Stimulated activated CD4-positive, alpha-beta T cell treated with anti-CD3 and anti-CD28 coated beads, Interleukin-4, amount 100 ng/mL, for 48 hours (primary cell): ENCODE data around the gene DGKG.

Experiments used
- DNase-seq, 2 donors: peaks; one replicate each; pipeline ENCODE4 v3.0.0-alpha.2; 2020; ENCODE audit warnings: low read depth in 2 of 2

The DGKG gene

DNA sequence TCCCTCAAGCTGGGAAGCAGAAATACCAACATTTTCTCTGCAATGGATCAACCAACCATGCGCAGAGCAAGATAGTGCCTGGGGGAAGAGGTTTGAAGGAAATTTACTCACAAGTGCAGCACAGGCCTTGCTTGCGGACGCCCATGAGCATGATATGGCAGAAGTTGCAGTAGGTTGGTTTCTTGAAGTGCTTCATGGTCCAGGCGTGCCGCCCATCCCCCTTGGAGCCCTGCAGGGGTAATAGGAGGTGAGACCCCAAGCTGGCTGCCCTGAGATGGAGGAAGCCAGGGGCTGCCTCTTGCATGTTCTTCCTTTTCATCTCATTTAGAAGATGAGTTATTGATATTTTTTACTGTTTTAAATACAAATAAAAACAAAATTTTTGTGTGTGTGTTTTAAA is 86.6 kb downstream of the DGKG start:
- no peak for DNase-seq

DNA sequence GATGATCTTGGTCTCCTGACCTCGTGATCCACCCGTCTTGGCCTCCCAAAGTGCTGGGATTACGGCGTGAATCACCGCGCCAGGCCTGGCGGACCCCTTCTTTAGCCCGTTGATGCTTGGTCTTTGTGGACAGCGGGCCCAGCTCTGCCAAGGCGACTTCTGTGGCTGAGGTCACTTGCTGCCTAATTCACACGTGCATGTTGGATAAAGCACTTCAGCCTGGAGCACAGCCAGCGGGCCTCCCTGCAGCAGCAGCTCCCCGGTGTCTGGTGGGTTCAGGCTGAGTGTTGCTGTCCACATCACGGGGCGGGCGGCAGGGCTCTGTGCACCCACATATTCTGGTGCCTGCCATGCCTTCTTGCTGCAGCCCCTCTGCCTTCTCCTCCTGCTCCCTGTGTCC is 88.4 kb downstream of the DGKG start:
- no peak for DNase-seq

DNA sequence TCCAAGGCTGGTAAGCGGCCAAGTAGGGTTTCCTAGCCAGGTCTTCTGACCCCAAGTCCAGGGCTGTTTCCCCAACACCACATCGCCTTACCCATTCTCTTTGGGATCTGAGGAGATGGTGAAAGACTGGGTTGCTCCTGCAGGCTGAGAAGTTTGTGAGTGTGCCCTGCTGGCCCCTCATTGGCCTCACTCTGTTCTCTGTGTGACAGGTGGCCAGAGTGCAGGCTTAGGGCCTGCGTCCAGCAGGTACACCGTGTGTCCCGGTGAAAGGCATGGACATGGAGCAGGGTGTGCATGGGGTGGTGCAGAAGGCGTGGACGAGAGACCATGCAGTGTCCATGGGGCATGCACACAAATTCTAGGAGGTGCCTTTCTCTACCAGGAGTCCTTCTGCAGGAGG is 91.3 kb downstream of the DGKG start:
- DNase-seq, result no peak

DNA sequence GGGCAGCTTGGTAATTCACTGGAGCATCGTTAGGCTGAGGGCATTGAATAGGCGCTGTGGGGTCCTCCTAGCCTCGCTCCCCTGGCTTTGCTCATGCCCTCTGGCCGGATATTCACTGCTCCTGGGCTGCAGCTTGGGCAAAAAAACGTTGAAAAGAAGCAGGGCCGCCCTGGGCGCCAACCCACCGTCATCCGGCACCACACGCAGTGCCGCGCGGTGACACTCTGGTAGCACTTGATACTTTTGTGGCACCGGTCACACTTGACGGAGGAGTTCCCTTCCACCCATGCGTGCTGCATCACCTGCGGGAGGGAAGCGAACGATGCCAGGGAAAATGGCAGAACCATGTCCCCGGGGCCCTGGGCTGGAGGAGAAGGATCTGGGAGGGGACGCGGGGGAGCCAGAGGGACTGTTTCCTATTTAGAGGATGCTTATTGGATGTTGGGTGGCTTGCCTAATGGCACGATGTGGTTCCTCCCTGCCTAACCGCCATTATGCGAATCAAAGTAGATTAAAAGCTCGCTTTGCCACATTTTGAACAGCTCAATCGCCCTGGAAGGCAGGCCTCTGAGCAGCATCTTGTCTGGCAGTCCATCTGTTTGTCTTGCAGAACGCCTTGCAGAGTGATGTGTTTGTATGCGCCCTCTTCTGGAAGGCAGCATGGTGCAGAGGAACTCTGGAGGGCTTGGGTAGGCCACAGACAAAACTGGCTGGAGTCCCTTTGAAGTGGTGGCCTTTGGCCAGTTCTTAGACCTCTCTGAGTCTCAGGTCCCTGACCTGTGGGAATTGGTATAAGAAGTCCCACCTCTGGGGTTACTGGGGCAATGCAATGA is 93.2 kb downstream of the DGKG start:
- DNase-seq, result no peak

DNA sequence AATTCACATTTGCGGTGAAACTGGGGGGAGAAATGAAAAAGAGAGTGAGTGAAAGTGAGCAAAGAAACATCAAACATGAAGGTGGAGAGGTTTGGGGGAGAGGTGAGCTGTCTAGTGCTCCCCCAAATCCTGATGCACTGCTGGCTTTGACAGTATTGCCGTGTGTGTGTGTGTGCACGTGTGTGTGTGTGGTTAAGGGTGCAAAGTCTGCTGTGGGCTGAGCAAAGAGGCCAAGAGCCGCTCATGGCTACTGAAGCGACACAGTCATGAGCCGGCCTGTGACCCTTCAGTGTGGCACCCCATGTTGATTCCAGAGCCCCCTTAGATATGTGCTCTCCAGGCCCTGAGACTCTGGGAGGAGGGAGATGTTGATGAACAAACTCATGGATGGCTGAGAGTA is 94.3 kb downstream of the DGKG start:
- no peak for DNase-seq

DNA sequence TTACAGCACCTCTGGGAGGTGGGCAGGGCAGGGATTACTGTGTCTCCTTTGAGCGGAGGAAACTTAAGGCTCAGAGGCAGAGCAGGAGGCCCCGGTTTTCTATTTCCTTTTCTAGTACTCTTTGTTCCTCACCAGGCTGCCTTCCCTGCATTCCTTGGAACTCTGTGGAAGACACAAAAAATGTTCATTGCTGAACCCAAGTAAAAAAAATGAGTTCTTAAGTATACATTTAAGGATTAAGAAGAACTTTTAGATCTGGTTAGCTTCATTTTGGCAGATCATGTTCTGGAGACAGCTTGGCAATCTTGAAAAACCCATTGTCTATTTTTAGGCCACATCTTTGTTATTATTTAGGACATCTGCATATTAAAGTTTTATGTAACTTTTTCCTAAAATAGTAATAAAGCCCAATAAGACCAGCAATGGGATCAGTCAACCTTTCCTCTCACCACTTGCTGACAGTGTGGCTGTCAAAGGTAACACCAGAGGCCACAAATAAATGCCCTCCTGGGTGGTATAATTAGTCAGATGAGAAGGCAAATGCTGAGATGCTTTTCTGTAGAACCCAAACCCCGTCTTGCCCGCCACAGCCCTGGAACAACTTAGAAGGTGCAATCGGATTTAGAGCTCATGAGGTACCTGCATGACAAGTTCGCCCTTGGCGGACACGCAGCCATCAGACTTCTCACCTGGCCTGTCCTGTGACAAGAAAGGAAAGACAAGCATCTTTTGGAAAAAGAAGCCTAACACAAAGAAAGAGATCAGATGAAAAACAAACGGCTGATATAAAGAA is 97.2 kb downstream of the DGKG start:
- DNase-seq, result no peak

DNA sequence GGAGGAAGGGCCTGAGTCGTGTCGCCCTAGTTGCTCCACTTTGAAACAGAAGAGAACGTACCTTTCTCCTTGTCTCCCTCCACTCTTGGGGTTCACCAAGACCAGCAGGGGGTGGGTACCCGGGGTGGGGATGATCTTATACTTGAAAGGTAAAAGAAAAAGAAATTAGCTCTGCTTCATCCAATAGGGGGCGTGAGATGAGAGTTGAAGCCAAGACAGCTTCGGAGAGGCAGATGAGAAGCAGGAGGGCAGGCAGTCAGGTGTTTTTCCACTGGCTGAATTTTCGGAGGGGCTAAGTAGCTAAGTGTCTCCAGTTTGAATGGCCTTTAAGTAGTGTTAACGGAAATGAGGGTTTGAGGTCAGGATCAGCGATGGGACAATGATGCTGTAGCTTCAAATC is 100.4 kb downstream of the DGKG start:
- DNase-seq, result no peak

DNA sequence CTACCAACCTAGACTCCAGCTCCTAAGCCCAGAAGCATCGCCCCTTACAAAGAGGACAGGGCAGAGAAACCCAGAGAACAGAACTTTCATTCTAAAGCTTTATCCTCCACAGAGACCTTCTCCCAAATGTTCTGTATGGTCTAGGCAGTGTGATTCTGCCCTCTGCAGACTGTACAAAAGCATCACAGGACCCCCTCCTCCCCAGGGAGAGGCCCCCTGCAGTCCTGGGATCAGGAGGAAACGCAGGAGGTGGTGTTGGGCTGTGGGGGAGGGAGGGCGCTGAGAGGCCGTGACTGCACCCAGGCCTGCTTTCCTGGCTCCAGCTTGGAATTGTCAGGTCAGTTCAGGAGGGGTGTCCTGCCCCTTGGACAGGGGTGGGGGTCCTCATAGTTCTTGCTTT is 101.3 kb downstream of the DGKG start:
- DNase-seq, result no peak

DNA sequence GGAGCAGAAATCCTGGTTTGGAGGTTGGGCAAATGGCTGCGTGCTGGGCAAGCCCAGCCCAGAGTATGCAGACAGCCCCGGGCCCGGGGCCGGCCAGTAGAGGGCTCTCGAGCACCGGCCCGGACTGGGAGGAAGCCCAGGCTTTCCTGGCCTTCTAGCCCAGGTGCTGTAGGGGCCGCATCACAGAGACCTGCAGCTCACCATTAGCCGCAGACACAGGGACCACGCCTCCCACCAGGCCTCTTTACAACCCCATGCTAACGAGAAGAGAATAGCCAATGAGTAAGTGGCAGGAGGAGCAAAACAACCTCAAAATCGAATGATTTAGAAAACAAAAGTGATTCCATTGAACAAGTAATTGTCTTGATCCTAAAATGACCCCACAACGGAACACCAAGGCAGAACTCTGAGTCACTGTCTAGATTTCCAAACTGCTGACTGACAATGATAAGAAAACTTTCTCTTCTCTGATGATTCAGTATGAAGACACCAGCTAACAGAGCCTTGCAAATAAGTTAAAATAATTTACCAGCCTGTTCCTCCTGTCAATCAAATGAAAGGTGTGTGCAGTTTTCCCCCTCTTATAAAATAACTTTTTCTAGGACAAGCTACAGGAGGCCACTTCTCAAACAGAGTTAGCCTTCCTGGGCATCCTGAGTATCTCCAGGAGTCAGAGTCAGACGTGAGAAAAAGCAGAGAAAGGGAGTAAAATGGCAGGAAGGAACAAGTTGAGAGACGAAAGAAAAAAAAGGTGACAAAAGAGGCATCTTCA is 102.2 kb downstream of the DGKG start:
- peak; percentile 63 to 66 for DNase-seq

DNA sequence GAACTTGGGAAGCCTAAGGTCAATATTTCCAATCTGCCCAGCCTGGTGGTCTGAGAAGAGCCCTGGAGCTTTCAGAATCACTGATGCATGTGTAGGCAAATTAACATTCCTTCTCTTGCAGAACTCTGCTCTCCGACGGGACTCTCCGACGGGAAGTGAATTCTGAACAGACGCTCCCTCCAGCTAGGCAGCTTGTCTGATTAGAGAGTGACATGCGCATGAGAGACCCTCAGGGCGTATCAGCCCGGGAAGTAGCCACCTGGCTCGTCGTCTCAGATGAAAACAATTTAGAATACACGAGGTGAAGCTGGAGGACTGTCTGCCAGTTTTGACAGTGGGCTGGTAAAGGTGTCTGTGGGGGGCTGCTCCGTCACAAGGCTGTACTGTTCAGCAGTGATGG is 103.1 kb downstream of the DGKG start:
- DNase-seq, result no peak

DNA sequence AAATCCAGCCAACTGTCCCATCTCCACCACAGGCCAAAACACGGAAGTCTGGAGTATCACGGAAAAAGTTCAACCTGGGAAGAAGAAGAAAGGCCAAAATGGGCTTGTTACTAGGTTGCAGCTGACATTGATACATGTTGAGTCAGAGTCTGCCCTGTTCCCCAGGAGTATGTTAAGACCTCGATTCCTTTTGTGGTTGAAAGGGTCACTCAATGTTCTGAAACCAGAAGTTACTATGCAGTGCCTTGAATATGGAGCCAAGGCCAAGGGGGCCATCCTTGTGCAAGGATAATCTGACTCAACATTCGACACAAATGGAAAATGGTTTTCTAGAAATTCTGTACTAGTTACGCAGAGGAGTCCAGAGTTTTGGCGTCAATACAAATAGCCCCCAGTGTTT is 104.2 kb downstream of the DGKG start:
- DNase-seq, result no peak

DNA sequence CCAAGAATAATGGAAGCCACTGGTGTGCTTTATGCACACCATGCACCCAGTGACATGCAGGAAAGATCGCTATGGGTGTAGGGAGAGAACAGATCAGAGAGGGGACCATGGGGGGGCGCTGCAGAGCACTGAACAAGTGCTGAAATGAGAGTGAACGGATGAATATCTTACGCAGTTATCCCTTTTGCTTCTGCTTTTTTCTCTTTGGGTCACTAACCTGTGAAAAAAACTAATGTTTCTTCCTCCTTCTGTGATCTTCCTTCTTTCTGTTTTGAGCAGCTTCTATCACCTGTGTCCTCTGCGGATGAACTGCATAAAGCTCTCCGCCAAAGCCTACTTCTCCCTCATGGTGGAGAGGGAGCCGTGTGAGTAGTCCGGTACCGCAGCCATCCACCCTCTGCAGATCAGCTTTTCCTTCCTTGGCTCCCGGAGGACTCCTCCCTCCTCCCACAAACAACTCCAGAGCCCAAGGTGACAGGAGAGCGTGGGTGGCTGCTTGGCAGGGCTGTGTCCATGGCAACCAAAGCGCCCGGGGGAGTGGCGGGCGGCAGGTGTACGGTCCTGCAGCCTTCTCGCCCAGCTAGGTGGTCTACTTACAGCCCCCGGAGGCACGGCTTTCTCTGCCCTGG is 106.2 kb downstream of the DGKG start:
- peak; percentile 14 to 35 for DNase-seq

DNA sequence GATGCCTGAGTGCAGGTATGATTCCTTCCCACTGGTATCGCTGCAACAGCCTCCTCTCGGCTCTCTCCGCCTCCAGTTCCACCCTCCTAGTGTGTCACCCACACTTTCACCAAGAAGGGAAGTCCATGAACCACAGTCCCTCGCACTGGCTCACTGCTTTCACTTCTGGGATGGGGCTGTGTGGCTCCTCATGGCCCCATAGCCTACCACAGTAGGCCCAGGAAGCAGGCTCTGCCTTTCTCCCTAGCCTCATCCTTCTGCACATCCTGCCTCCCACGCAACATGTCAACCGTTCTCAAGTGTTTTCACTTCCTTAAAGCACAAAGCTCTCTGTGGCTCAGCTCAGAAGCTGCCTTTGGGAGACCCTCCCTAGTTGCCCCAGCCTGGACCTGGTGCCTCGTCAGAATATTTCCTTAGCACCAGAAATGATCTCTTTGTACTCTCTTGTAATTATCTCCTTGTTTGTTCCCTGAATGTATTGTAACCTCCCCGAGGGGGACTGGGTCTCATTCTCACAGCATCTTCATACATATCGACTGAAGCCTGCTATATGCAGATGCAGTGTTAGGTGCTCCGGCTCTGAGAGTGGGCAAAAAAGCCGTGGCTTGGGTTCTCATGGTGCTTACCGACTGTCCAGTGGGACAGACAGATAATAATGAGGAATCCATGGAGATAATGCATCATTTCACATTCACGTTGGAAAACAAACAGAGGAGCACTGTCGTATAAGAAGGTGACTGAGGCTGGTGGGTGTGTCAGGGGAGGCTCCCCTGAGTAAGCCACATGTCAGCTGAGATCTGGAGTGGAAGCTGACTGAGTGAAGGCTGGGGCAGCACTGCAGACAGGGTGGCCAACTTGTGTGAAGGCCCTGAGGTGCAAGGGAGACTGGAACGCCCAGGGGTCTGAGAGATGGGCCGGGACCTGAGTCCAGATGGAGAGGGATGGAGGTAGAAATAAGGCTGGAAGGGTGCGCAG is 107.1 kb downstream of the DGKG start:
- peak; percentile 16 to 37 for DNase-seq

DNA sequence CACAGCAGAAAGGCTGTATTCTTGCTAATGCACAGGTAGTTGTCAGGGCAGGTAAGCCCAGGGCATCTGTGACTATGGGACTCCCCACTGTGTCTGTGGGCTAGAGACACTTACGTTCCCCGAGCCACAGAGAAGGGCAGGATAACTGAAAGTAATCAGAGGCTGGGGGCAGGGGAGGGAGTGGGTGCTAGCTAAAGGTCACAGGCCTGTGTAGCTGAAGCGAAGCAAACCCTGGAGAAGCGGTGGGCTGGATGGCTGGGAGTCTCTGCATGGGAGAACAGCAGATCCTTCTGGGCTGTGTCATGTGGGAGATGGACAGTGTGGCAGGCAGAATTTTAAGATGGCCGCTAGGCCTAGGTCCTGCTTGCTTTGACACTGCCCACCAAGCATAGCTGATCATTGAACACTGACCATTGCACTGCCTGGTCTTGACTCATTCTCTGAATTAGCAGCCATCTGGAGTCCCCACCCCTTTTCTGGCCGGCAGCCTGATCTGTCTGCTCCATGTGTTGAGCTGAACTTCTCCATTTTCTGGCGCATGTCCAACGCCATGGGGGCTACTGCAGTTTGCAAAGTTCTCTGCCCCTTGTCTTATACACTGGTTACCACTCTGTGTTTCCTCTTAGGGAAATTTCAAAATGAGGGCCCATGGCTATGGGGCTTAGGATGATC is 110.0 kb downstream of the DGKG start:
- DNase-seq, result no peak

DNA sequence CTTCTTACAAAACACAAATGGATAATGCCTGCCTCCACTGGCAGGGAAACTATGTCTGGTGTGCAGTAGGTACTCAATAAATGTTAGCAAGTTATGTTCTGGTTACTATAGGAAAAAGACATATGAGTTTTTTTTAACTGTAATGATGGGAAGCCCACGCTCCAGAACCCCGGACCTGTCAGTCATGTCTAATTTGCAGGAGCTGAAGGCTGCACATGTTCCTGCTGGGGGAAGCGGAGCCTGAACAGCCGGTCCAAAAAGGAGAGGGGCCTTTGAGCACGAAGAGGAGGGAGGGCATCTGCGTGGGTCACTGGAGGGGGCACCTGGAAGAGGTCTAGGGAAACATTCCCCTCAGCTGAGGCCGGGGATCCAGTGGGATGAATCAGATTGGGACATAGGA is 113.2 kb downstream of the DGKG start:
- no peak for DNase-seq

DNA sequence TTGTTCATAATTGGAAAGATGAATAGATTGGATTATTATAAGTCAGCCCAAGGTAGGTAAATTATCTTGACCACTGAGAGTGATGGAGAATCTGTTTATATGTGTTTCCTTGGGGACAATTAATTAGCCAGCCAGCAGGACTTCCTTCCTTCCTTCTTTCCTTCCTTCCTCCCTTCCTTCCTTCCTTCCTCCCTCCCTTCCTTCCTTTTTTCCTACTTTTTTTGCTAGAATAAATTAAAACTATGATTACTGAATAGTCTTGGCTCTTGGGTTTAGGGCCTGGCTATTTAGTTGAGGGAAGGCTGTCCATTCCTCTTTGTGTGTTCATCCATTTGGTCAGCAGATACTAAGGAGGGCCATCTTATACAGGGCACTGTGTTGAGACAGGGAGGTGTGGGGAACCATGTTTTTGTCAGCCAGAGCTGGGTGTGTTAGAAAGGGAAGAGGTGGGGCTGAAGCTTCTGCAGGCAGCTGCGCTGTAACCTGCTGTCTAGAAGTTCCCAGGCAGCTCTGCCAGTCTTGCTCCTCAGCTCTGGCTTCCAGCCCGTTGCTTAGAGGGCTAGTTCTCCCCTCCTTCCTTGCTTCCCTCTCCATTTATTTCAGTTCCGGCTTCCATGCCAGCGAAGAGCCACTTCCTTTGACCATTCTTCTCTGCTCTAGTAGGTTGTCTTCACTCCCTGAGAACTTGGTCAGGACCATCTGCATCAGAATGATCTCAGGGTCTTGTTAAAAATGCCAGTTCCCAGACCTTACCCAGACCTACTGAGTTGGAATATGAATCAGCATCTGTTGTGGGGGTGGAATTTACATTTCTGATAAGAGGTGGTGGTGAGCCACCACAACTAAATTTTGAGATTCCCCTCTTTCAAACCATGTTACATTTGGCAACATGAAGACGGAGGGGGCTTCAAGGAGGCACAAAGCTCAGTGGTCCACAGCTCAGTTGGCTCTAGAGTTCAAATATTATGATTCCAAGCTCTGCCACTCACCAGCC is 113.9 kb downstream of the DGKG start:
- DNase-seq, result no peak

DNA sequence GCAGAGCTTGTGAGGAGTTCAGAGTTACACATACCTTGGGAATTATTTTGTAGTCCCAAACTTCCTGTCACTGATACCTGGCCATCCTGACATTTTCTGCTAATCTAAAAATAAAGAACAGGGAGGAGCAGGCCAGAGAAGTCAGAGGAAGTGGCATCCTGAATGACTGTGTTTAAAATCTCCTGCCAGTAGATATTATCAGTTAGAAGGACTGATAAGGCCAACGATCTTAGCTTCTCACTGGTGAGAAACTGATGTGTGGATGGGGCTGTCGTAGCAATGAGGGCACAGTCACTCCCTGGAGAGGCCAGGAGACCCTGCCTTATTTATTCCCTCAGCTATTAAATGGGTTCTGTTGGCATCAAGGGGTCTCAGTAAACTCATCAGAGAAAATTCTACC is 115.1 kb downstream of the DGKG start:
- no peak for DNase-seq

DNA sequence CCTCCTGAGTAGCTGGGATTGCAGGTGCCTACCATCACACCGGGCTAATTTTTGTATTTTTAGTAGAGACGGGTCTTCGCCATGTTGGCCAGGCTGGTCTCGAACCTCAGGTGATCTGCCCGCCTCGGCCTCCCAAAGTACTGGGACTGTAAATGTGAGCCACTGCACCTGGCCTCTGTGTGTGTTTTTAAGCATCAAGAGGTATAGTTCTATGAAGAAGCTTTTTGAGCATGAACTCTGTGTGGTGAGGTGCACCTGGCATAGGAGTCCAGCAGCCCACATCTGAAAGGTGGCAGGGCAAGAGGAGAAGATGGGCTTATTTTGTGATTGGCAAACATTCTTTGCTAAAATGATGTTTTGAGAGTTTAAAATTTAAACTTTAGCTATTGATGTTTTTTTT is 118.0 kb downstream of the DGKG start:
- DNase-seq, result no peak
